GM12875 (cell line): ENCODE results near the gene HOXB1.

Source experiments
- H3K4me3 ChIP-seq: one replicate; pipeline ENCODE4 v1.5.1; 2011; ENCODE audit warnings: low read depth, low read length, control low read depth
- CTCF ChIP-seq: IDR thresholded peaks from 2 replicates; pipeline ENCODE4 v1.5.1; 2011; ENCODE audit warnings: low read depth, mild to moderate bottlenecking, control low read depth, inconsistent platforms, low read length, moderate library complexity, borderline replicate concordance; ENCODE audit not compliant: insufficient read depth

HOXB1 gene

GRCh38 chr17:48561884-48562810 lies 31.3 kb upstream of the HOXB1 start:
- TF ChIP-seq CTCF, result peak; percentile 34; the same call in 1 of the 2 replicates
- H3K4me3 ChIP-seq, result no peak overlapping the region

- TF ChIP-seq CTCF, result no peak
- H3K4me3 ChIP-seq, result no peak overlapping the region
These were observed 29.3 kb upstream of the HOXB1 start for GRCh38 chr17:48559840-48560817.

- H3K4me3 ChIP-seq, result no peak overlapping the region
- no peak for TF ChIP-seq CTCF
These were observed 28.5 kb upstream of the HOXB1 start for GRCh38 chr17:48559122-48559839.

GRCh38 chr17:48558831-48559121 lies 28.0 kb upstream of the HOXB1 start:
- no peak overlapping the region for H3K4me3 ChIP-seq

GRCh38 chr17:48558057-48558830 lies 27.4 kb upstream of the HOXB1 start:
- no peak for TF ChIP-seq CTCF
- H3K4me3 ChIP-seq, result no peak overlapping the region

More at GRCh38 chr17:48558831-48559121, 28.0 kb upstream of the HOXB1 start:
- no peak for TF ChIP-seq CTCF
